G401 (cell line): ENCODE measurements around the gene ATG9B. TPM values are rescaled to one million over a fixed set of nuclear protein-coding genes. Genes with fewer than 3 reads are reported as not detected.
A peak's percentile ranks its signal among the peaks of the same experiment; 100 is the strongest.

Experiments
- DNase-seq: peaks from one replicate; pipeline ENCODE4 v3.0.0-alpha.2; 2015; ENCODE audit warnings: low spot score
- in situ Hi-C: cut with HindIII; loops from 2 replicates; pipeline ENCODE4 v1.10.0; 2016; ENCODE audit warnings: low sequenced_read_pairs, mixed read lengths
- total RNA-seq: library from RNA; depleted of rRNA; stranded (reverse); fragments of >200 nt; shearing (Covaris generic); gene quantifications from 2 replicates; pipeline ENCODE4 v1.2.3, GENCODE V29; 2014; rRNA removed

ATG9B gene
- total RNA-seq, result 0.34 and 0.49 TPM in 2 replicates

GRCh38 chr7:151024435-151025056 lies at the start of gene ATG9B:
Gene ATG9B (minus strand): TSS chr7:151024494. CDS start chr7:151024423, 71 bp downstream.
- in situ Hi-C loops, result no loop called here
- no peak for DNase-seq

GRCh38 chr7:151073990-151074389 lies 49.7 kb upstream of the ATG9B start:
- in situ Hi-C loops, result no loop called here
- DNase-seq, result no peak

GRCh38 chr7:151071032-151071866 lies 47.0 kb upstream of the ATG9B start:
- in situ Hi-C loops, result no loop called here

GRCh38 chr7:151070574-151070960 lies 46.3 kb upstream of the ATG9B start:
- in situ Hi-C loops, result no loop called here
- DNase-seq, result no peak

More at GRCh38 chr7:151071032-151071866, 47.0 kb upstream of the ATG9B start:
- DNase-seq, result no peak

- DNase-seq, result no peak
- in situ Hi-C loops, result no loop called here
Observed at GRCh38 chr7:151069841-151070573, 45.7 kb upstream of the ATG9B start.

- no peak for DNase-seq
Observed at GRCh38 chr7:151068069-151068773, 43.9 kb upstream of the ATG9B start.

GRCh38 chr7:151066273-151066974 lies 42.1 kb upstream of the ATG9B start:
- no peak for DNase-seq
- in situ Hi-C loops, result no loop called here

More at GRCh38 chr7:151068069-151068773, 43.9 kb upstream of the ATG9B start:
- in situ Hi-C loops, result no loop called here

GRCh38 chr7:151065516-151065915 lies 41.2 kb upstream of the ATG9B start:
- DNase-seq, result no peak
- in situ Hi-C loops, result no loop called here

- no peak for DNase-seq
- in situ Hi-C loops, result no loop called here
Observed at GRCh38 chr7:151064993-151065392, 40.7 kb upstream of the ATG9B start.

GRCh38 chr7:151064454-151064853 lies 40.2 kb upstream of the ATG9B start:
- in situ Hi-C loops, result no loop called here
- no peak for DNase-seq

GRCh38 chr7:151063212-151063561 lies 38.9 kb upstream of the ATG9B start:
- DNase-seq, result no peak
- in situ Hi-C loops, result no loop called here

- peak; percentile 39 for DNase-seq
- in situ Hi-C loops, result no loop called here
Observed at GRCh38 chr7:151062399-151063211, 38.3 kb upstream of the ATG9B start.

GRCh38 chr7:151062111-151062398 lies 37.8 kb upstream of the ATG9B start:
- in situ Hi-C loops, result no loop called here
- DNase-seq, result no peak

- in situ Hi-C loops, result no loop called here
- DNase-seq, result no peak
Observed at GRCh38 chr7:151061213-151062110, 37.2 kb upstream of the ATG9B start.

- in situ Hi-C loops, result no loop called here
- no peak for DNase-seq
Observed at GRCh38 chr7:151060416-151061212, 36.3 kb upstream of the ATG9B start.

- no peak for DNase-seq
- in situ Hi-C loops, result no loop called here
Observed at GRCh38 chr7:151060113-151060415, 35.8 kb upstream of the ATG9B start.
